PC-9 (cell line): ENCODE data around the gene KIF16B. TPM values are rescaled to one million over a fixed set of nuclear protein-coding genes. Genes with fewer than 3 reads are reported as not detected.

Experiments
- BruUV-seq: library from RNA; stranded (reverse); fragments of 400-500 nt; replicated peaks from 2 replicates; lab custom pipeline; 2021; lab: Mats Ljungman, UMichigan
- CTCF ChIA-PET: fragments of 300-600 bp; sonication (Branson Sonifier 250); formaldehyde crosslinking; loops from one replicate; lab custom pipeline; 2022; ENCODE audit warnings: antibody characterized with exemption; lab: Charles Lee
- POLR2A ChIA-PET: fragments of 300-600 bp; sonication (Branson Sonifier 250); formaldehyde crosslinking; loops from one replicate; lab custom pipeline; 2022; ENCODE audit warnings: antibody characterized with exemption; ENCODE audit not compliant: unreplicated experiment; lab: Charles Lee
- DNase-seq, 2 experiments: peaks; one replicate each; pipeline versions ENCODE4 v3.0.0 to v3.0.0-alpha.2; 2015 to 2022; ENCODE audit warnings: mixed read lengths in 1 of 2
- H2AFZ ChIP-seq: fragments of 200-600 bp; sonication (generic); 2 replicates; pipeline ENCODE4 v1.8.1; 2017; ENCODE audit warnings: antibody characterized with exemption
- H3F3A ChIP-seq: fragments of 200-600 bp; sonication (generic); 2 replicates; pipeline ENCODE4 v1.8.1; 2017; ENCODE audit warnings: antibody characterized with exemption, mild to moderate bottlenecking, low read depth; ENCODE audit not compliant: insufficient read depth
- H3K27ac ChIP-seq: fragments of 200-600 bp; sonication (generic); 2 replicates; pipeline ENCODE4 v1.6.1; 2016; ENCODE audit warnings: mixed run types
- H3K27me3 ChIP-seq: fragments of 200-600 bp; sonication (generic); 2 replicates; pipeline ENCODE4 v1.6.1; 2016; ENCODE audit warnings: low read depth, mixed run types; ENCODE audit not compliant: insufficient read depth
- H3K36me3 ChIP-seq: fragments of 200-600 bp; sonication (generic); 2 replicates; pipeline ENCODE4 v1.6.1; 2016; ENCODE audit warnings: low read depth, mixed run types
- H3K4me1 ChIP-seq: fragments of 200-600 bp; sonication (generic); replicated peaks from 2 replicates; pipeline ENCODE4 v1.6.1; 2016; ENCODE audit warnings: mixed run types; ENCODE audit not compliant: insufficient read depth
- H3K4me2 ChIP-seq: fragments of 200-600 bp; sonication (generic); 2 replicates; pipeline ENCODE4 v1.6.1; 2017; ENCODE audit warnings: mixed run types
- H3K4me3 ChIP-seq: fragments of 200-600 bp; sonication (generic); 2 replicates; pipeline ENCODE4 v1.6.1; 2016; ENCODE audit warnings: mixed run types
- H3K79me2 ChIP-seq: fragments of 200-600 bp; sonication (generic); 2 replicates; pipeline ENCODE4 v1.6.1; 2017; ENCODE audit warnings: low read depth, mixed run types
- H3K9me2 ChIP-seq: fragments of 200-600 bp; sonication (generic); 2 replicates; pipeline ENCODE4 v1.8.1; 2017; ENCODE audit warnings: mild to moderate bottlenecking; ENCODE audit not compliant: insufficient read depth
- H3K9me3 ChIP-seq: fragments of 200-600 bp; sonication (generic); 2 replicates; pipeline ENCODE4 v1.8.1; 2016; ENCODE audit warnings: low read depth; ENCODE audit not compliant: insufficient read depth
- H4K20me1 ChIP-seq: fragments of 200-600 bp; sonication (generic); 2 replicates; pipeline ENCODE4 v1.8.1; 2017; ENCODE audit not compliant: insufficient read depth
- EZH2 ChIP-seq: fragments of 200-600 bp; sonication (generic); IDR thresholded peaks from 2 replicates; pipeline ENCODE4 v1.8.0; 2017; ENCODE audit warnings: antibody characterized with exemption, low read depth
- intact Hi-C: fragments of 100-400 bp; cut with micrococcal nuclease; formaldehyde crosslinking; loops from one replicate; pipeline ENCODE4 v1.10.0; 2022; ENCODE audit not compliant: unreplicated experiment
- total RNA-seq: library from RNA; stranded (reverse); gene quantifications from 2 replicates; pipeline ENCODE4 v1.2.3, GENCODE V29; 2021
- TF ChIP-seq, protein P1 (sequence below): fragments of 200-600 bp; sonication (generic); conservative IDR thresholded peaks from 2 replicates; pipeline ENCODE4 v1.6.1; 2017; ENCODE audit warnings: mixed run types, antibody characterized with exemption, mild to moderate bottlenecking, moderate library complexity

The KIF16B gene
- total RNA-seq, 1 experiment from 2014 or later: 17.6 TPM

DNA sequence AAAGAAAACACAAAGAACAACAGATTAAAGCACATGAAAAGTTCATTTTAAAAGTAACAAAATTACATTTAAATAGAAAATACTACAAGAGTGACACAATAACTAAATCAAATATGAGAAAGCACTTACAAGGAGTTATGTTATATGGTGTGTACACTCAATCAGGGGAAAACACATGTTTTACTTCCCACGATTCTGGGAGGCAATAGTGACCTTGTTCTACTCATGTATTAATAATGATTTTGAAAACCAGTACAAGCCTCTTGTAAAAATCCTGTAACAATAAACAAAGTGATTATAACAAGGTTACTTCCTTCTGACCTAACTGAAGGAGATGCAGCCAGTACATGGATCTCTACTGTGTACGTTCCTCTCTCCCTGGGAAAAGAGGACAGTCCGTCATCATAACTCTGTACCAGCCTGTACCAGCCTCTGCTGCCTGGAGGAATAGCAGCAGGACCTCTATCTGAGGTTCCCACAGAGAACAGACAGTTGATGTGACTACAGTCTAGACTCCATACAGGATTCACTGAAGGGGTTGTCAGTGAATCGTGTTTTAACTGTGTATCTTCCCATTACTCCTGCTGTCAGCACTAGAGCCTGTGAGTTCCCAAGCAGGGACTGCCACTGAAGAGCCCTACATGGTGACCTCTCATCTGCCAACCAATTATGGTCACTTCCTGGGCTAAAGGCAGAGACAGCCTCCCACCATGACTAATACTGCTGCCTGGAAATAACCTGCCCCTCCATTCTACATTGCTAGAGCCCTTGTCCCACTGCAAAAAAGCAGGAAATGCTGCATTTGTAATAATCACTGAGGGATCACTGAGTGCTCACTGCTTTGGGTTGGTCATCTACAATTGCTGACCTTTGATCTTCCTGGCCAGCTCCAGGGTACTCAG lies 149.7 kb downstream of the KIF16B start:
- no peaks in the 10 kb centered on the region for H3K9me3 ChIP-seq
- no peaks in the 10 kb centered on the region for H4K20me1 ChIP-seq
- no peak overlapping the region for H3K4me2 ChIP-seq
- BruUV-seq: no TSS peak
- 0 out of 2 replicates have a peak, but pooled peaks cover 4% of the 10 kb centered on the region for H3K36me3 ChIP-seq
- no peaks in the 10 kb centered on the region for H3K27me3 ChIP-seq
- H3K79me2 ChIP-seq: no peaks in the 10 kb centered on the region
- no peak for TF ChIP-seq EZH2
- TF ChIP-seq, protein P1, sequence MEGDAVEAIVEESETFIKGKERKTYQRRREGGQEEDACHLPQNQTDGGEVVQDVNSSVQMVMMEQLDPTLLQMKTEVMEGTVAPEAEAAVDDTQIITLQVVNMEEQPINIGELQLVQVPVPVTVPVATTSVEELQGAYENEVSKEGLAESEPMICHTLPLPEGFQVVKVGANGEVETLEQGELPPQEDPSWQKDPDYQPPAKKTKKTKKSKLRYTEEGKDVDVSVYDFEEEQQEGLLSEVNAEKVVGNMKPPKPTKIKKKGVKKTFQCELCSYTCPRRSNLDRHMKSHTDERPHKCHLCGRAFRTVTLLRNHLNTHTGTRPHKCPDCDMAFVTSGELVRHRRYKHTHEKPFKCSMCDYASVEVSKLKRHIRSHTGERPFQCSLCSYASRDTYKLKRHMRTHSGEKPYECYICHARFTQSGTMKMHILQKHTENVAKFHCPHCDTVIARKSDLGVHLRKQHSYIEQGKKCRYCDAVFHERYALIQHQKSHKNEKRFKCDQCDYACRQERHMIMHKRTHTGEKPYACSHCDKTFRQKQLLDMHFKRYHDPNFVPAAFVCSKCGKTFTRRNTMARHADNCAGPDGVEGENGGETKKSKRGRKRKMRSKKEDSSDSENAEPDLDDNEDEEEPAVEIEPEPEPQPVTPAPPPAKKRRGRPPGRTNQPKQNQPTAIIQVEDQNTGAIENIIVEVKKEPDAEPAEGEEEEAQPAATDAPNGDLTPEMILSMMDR: no peak
- H2AFZ ChIP-seq: no peak overlapping the region
- H3K9me2 ChIP-seq: no peaks in the 10 kb centered on the region; the same call in 1 of the 2 replicates
- H3F3A ChIP-seq: peaks cover 10% of the 10 kb centered on the region; the same call in 1 of the 2 replicates
- H3K27ac ChIP-seq: no peak overlapping the region
- peaks cover 10% of the 10 kb centered on the region; the same call in 1 of the 2 replicates for H3K4me1 ChIP-seq
- intact Hi-C loops: no loop called here
- no peak overlapping the region for H3K4me3 ChIP-seq
- POLR2A ChIA-PET: no interaction called here
- no peak for DNase-seq
- CTCF ChIA-PET: no interaction called here

- no peak for TF ChIP-seq EZH2
- TF ChIP-seq, protein P1: no peak
- Histone ChIP-seq H3K9me2 (no peaks in the 10 kb centered on the region; the same call in 1 of the 2 replicates), H3K79me2 (no peaks in the 10 kb centered on the region), H2AFZ (no peak overlapping the region), H3K27ac (no peak overlapping the region), H3K4me3 (no peak overlapping the region), H3K36me3 (no peaks in the 10 kb centered on the region), H4K20me1 (no peaks in the 10 kb centered on the region), H3K27me3 (no peaks in the 10 kb centered on the region), H3K4me2 (no peak overlapping the region), H3F3A (peaks cover 16% of the 10 kb centered on the region; the same call in 1 of the 2 replicates), H3K9me3 (no peaks in the 10 kb centered on the region), H3K4me1 (peaks cover 21% of the 10 kb centered on the region)
- ChIA-PET CTCF (no interaction called here), POLR2A (no interaction called here)
- no TSS peak for BruUV-seq
- peak in 1 of 2 experiments; percentile 64 for DNase-seq
- intact Hi-C loops: no loop called here
Measured at GRCh38 chr20:16419138-16419715, 154.0 kb downstream of the KIF16B start.

- Histone ChIP-seq H3K27ac (no peak overlapping the region), H3K4me2 (no peak overlapping the region), H3K9me2 (no peaks in the 10 kb centered on the region; the same call in 1 of the 2 replicates), H2AFZ (no peak overlapping the region), H3K27me3 (no peaks in the 10 kb centered on the region), H3F3A (peaks cover 16% of the 10 kb centered on the region; the same call in 1 of the 2 replicates), H3K9me3 (no peaks in the 10 kb centered on the region), H3K4me3 (no peak overlapping the region), H3K4me1 (peaks cover 21% of the 10 kb centered on the region), H4K20me1 (no peaks in the 10 kb centered on the region), H3K36me3 (no peaks in the 10 kb centered on the region), H3K79me2 (no peaks in the 10 kb centered on the region)
- no peak for TF ChIP-seq EZH2
- TF ChIP-seq, protein P1: no peak
- intact Hi-C loops: no loop called here
- CTCF ChIA-PET: no interaction called here
- BruUV-seq: no TSS peak
- no peak for DNase-seq
- POLR2A ChIA-PET: no interaction called here
Measured at GRCh38 chr20:16418616-16419015, 154.6 kb downstream of the KIF16B start.
